SK-N-SH (cell line): Measurements from ENCODE around the gene CTXN3.

Experiments
- CHD2 ChIP-seq: fragments of 150-350 bp; IDR thresholded peaks from 2 replicates; pipeline ENCODE4 v1.6.1; 2018; ENCODE audit warnings: low read length; ENCODE audit not compliant: partially characterized antibody
- EP300 ChIP-seq, 2 experiments: IDR thresholded peaks; 2 replicates each; pipeline versions ENCODE4 v1.4.0 to v1.6.1; 2012; ENCODE audit warnings: borderline replicate concordance in 1 of 2, low read depth in 1 of 2, low read length in 1 of 2
- POLR2AphosphoS5 ChIP-seq: IDR thresholded peaks from 2 replicates; pipeline ENCODE4 v1.6.1; 2012; ENCODE audit warnings: low read depth, low read length
- RFX5 ChIP-seq: IDR thresholded peaks from 2 replicates; pipeline ENCODE4 v1.6.1; 2012; ENCODE audit warnings: mild to moderate bottlenecking, improper control_type of control experiment, low read length
- TEAD4 ChIP-seq: IDR thresholded peaks from 2 replicates; pipeline ENCODE4 v1.4.0; 2012; ENCODE audit warnings: mild to moderate bottlenecking, borderline replicate concordance; ENCODE audit not compliant: insufficient read depth
- TF ChIP-seq, protein P1 (sequence below): fragments of 200-600 bp; sonication (generic); IDR thresholded peaks from 2 replicates; pipeline ENCODE4 v1.6.1; 2017; ENCODE audit warnings: antibody characterized with exemption, mild to moderate bottlenecking, moderate library complexity

DNA sequence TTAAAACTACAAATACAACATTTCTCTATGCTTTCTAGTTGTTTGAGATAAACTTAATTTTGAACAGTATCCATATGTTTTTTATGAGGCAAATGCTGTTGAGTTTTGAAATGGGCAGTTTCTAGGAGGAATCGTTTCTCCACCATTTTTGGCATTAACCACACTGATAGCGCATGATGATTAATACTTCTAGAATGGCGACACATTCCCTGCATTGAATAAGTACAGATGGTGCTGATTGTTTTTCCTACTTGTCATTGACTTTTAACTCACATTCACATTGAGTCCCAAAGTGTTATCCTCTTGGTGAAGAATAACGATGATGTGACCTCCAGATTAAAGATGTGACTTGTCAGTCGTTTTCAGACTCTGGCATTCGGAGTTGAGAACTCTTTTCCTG lies 47.8 kb downstream of the CTXN3 start:
- no peak for TF ChIP-seq RFX5
- no peak for TF ChIP-seq EP300 (IDR thresholded peaks at IDR 0.05; ENCODE audit: borderline replicate concordance in 1 of 2, low read depth in 1 of 2, low read length in 1 of 2)
- TF ChIP-seq, protein P1, sequence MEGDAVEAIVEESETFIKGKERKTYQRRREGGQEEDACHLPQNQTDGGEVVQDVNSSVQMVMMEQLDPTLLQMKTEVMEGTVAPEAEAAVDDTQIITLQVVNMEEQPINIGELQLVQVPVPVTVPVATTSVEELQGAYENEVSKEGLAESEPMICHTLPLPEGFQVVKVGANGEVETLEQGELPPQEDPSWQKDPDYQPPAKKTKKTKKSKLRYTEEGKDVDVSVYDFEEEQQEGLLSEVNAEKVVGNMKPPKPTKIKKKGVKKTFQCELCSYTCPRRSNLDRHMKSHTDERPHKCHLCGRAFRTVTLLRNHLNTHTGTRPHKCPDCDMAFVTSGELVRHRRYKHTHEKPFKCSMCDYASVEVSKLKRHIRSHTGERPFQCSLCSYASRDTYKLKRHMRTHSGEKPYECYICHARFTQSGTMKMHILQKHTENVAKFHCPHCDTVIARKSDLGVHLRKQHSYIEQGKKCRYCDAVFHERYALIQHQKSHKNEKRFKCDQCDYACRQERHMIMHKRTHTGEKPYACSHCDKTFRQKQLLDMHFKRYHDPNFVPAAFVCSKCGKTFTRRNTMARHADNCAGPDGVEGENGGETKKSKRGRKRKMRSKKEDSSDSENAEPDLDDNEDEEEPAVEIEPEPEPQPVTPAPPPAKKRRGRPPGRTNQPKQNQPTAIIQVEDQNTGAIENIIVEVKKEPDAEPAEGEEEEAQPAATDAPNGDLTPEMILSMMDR, result no peak
- no peak for TF ChIP-seq TEAD4
- TF ChIP-seq CHD2, result no peak
- no peak for TF ChIP-seq POLR2AphosphoS5
